22Rv1 (cell line): ENCODE measurements around the gene ZFP36.

ENCODE experiments used
- ZFX ChIP-seq: fragments of 450-650 bp; IDR thresholded peaks from 2 replicates; pipeline ENCODE4 v1.6.1; 2017; ENCODE audit warnings: antibody characterized with exemption, borderline replicate concordance
- TF ChIP-seq, protein P1 (sequence below): fragments of 450-650 bp; IDR thresholded peaks from 2 replicates; pipeline ENCODE4 v1.5.1; 2017; ENCODE audit warnings: mild to moderate bottlenecking

- TF ChIP-seq, protein P1, sequence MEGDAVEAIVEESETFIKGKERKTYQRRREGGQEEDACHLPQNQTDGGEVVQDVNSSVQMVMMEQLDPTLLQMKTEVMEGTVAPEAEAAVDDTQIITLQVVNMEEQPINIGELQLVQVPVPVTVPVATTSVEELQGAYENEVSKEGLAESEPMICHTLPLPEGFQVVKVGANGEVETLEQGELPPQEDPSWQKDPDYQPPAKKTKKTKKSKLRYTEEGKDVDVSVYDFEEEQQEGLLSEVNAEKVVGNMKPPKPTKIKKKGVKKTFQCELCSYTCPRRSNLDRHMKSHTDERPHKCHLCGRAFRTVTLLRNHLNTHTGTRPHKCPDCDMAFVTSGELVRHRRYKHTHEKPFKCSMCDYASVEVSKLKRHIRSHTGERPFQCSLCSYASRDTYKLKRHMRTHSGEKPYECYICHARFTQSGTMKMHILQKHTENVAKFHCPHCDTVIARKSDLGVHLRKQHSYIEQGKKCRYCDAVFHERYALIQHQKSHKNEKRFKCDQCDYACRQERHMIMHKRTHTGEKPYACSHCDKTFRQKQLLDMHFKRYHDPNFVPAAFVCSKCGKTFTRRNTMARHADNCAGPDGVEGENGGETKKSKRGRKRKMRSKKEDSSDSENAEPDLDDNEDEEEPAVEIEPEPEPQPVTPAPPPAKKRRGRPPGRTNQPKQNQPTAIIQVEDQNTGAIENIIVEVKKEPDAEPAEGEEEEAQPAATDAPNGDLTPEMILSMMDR, result no peak
- no peak for TF ChIP-seq ZFX
Observed at GRCh38 chr19:39416152-39417120, 9.8 kb downstream of the ZFP36 start.
